DND-41 (cell line): ENCODE results near the gene CEP57L1.
"Not testable (repeated sequence)": the region's sequence is repeated elsewhere in the genome, so short reads cannot be mapped to it uniquely, and the experiment has no call there.

Experiments
- EZH2 ChIP-seq: IDR thresholded peaks from 3 replicates; pipeline ENCODE4 v1.6.1; 2012; ENCODE audit warnings: borderline replicate concordance, low read depth, mild to moderate bottlenecking, moderate library complexity, low read length, inconsistent platforms; ENCODE audit not compliant: severe bottlenecking
- TF ChIP-seq, protein P1 (sequence below): IDR thresholded peaks from 2 replicates; pipeline ENCODE4 v1.5.1; 2012; ENCODE audit warnings: borderline replicate concordance, low read length, moderate library complexity, mild to moderate bottlenecking; ENCODE audit not compliant: poor library complexity, severe bottlenecking; ENCODE audit errors: extremely low read depth

DNA sequence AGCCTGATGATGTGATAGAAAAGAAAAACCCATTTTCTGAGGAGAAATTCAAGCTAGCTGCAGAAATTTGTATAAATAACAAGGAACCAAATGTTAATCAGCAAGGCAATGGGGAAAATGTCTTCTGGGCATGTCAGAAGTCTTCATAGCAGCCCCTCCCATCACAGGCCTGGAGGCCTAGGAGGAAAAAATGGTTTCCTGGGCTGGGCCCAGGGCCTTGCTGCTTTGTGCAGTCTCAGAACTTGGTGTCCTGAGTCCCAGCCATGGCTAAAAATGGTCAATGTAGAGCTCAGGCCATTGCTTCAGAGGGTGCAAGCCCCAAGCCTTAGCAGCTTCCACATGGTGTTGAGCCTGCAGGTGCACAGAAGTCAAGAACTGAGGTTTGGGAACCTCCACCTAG lies 96.1 kb downstream of the CEP57L1 start:
- TF ChIP-seq, protein P1, sequence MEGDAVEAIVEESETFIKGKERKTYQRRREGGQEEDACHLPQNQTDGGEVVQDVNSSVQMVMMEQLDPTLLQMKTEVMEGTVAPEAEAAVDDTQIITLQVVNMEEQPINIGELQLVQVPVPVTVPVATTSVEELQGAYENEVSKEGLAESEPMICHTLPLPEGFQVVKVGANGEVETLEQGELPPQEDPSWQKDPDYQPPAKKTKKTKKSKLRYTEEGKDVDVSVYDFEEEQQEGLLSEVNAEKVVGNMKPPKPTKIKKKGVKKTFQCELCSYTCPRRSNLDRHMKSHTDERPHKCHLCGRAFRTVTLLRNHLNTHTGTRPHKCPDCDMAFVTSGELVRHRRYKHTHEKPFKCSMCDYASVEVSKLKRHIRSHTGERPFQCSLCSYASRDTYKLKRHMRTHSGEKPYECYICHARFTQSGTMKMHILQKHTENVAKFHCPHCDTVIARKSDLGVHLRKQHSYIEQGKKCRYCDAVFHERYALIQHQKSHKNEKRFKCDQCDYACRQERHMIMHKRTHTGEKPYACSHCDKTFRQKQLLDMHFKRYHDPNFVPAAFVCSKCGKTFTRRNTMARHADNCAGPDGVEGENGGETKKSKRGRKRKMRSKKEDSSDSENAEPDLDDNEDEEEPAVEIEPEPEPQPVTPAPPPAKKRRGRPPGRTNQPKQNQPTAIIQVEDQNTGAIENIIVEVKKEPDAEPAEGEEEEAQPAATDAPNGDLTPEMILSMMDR: not testable (repeated sequence)
- TF ChIP-seq EZH2: not testable (repeated sequence)
